ENCODE data around the gene NFIB.

Gene NFIB

DNA sequence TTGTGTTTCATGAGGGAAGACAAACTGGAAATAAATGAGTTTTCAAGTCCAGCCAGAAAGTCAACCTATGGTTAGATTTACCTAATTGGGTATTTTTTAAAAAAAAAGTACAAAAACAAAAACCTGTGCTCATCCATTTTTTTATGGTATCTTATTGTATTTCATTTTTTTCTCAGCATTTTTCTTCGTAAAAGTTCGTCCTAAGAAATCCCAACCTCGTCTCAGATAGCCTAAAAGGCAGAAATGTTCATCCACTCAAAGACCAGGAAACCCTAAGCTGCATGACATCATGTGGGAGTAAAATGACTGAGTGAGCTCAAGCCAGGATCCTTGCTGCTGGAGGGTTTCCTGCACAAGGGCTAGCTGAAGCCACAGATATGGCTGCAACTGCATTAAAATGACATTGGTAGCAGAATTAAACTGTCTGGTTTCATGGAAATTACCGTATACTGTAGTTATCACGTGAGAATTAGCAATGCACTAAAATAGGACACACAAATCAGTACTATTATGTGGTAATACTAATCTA is 70.4 kb downstream of the NFIB start:
- Mint-ChIP-seq H3K4me3 (no peak overlapping the region), H3K27ac (no peak overlapping the region)

DNA sequence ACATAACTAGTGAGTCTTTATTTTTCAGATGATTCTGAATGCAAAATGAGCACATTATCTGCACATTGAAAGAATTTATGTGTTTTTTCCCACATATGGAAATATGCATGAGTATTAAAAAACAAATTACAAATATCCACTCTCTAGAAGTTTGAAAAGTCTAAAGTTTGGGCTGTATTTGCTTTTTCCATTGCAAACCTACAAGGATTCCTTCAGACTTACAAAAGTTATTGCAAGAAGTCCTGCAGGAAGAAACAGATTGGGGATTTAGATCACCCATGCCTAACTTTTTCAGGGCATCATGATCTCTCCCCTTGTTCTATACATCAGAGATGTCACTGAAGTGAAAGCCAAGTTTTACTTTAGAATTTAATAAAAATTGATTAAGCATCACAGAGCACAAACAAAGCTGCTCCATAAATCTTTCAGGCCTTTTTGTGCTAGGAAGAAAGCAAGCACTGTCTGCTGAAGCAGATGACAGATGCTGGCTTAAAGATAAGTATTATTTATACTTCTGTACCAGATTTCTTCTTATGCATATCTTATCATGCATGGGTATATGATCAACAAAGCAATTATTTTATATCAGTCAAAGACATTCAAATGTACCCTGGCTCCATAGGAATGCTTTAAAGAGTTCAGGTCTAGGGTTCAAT is 71.7 kb downstream of the NFIB start:
- no peaks in the 10 kb centered on the region for H3K9me3 Mint-ChIP-seq
- no peaks in the 10 kb centered on the region for H3K27me3 Mint-ChIP-seq
- H3K4me1 Mint-ChIP-seq = no peaks in the 10 kb centered on the region
- no peak overlapping the region for H3K4me3 Mint-ChIP-seq
- ATAC-seq = no peak
- no peaks in the 10 kb centered on the region for H3K36me3 Mint-ChIP-seq
- H3K27ac Mint-ChIP-seq = no peak overlapping the region

More for the DNA sequence above, 70.4 kb downstream of the NFIB start:
- H3K4me1 Mint-ChIP-seq = no peaks in the 10 kb centered on the region
- H3K9me3 Mint-ChIP-seq = peaks cover 4% of the 10 kb centered on the region
- peaks cover 8% of the 10 kb centered on the region for H3K27me3 Mint-ChIP-seq
- no peak for ATAC-seq
- H3K36me3 Mint-ChIP-seq = no peaks in the 10 kb centered on the region

DNA sequence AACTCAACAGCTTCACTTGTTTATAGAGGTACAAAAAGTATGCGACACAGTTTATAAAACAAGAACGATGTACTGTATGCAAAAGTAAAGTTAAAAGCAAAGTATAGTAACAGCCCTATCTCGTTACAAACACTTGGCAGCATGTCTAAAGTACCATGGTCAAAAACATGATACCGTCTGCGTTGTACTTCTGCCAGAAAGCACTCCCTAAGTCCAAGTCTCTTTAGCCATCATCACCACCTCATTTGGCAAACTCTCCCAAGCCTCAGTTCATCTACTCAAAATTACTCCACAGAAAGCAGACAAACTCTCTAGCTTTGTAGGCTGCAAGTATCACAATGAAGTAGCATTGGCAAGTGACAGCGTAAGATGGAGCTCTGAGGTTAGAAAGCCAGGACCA is 73.4 kb downstream of the NFIB start:
- Mint-ChIP-seq H3K4me3 (no peak overlapping the region), H3K36me3 (no peaks in the 10 kb centered on the region), H3K4me1 (no peaks in the 10 kb centered on the region), H3K27ac (no peak overlapping the region), H3K27me3 (no peaks in the 10 kb centered on the region), H3K9me3 (no peaks in the 10 kb centered on the region)
- ATAC-seq = no peak

DNA sequence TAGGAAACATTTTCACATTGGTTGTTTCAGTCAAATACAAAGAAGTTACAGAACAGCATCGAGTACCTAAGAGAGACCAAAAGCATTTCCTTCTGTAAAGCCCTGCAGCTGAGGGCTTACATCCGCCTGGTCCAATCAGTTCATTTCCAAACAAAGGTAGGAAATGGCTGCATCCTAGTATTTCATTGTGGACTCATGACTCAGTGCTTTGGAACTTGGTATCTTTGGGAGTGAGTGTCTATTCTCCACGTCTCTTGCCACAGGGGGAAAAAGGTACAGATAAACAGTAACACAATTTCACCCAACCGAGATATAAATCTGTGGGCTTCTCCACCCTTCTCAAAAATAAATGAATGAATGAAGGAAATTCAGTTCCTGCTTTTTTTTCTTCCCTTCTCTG is 75.4 kb downstream of the NFIB start:
- Mint-ChIP-seq H3K36me3 (no peaks in the 10 kb centered on the region), H3K27ac (no peak overlapping the region), H3K4me3 (no peak overlapping the region), H3K27me3 (no peaks in the 10 kb centered on the region), H3K9me3 (no peaks in the 10 kb centered on the region), H3K4me1 (no peaks in the 10 kb centered on the region)
- ATAC-seq = no peak

DNA sequence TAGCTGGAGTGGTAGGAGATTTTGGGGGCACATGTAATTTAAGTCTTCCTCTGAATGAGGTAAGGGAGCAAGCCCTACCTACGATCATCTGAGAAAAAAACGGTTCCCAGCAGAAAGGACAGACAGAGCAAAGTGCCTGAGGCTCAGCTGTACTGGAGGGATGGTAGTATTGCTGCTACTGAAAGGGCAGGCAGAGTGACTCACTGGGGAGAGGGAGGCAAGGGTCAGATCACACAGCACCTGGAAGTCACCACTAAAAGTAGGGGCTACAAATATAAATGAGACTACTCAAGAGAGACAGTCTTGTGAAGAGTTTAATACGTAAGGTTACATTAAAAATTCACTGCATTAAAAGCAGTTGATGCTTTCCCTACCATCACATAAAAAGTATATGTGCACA is 75.9 kb downstream of the NFIB start:
- no peak for ATAC-seq
- Mint-ChIP-seq H3K36me3 (no peaks in the 10 kb centered on the region), H3K9me3 (no peaks in the 10 kb centered on the region)

DNA sequence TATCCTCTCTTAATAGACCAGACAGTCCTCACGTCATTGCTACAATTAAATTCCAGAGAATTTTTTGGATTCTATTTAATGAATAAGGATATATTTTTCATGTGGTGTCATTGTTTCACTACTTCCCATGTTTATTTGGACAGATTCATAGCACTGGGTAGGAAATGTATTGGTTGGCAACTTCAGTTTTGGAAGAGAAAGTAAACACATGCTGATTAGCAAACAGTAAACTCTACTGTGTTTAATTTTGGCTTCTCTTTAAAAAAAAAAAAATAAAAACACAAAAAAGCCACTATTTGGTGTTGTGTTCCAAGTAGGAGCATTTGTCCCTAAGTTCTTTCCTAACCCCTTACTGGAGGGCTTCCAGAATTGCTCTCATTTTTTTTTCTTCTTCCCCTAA is 77.3 kb downstream of the NFIB start:
- Mint-ChIP-seq H3K36me3 (no peaks in the 10 kb centered on the region), H3K4me3 (no peak overlapping the region)
- no peak for ATAC-seq

More for the DNA sequence above, 75.9 kb downstream of the NFIB start:
- no peak overlapping the region for H3K27ac Mint-ChIP-seq
- no peaks in the 10 kb centered on the region for H3K4me1 Mint-ChIP-seq
- H3K4me3 Mint-ChIP-seq = no peak overlapping the region
- no peaks in the 10 kb centered on the region for H3K27me3 Mint-ChIP-seq

DNA sequence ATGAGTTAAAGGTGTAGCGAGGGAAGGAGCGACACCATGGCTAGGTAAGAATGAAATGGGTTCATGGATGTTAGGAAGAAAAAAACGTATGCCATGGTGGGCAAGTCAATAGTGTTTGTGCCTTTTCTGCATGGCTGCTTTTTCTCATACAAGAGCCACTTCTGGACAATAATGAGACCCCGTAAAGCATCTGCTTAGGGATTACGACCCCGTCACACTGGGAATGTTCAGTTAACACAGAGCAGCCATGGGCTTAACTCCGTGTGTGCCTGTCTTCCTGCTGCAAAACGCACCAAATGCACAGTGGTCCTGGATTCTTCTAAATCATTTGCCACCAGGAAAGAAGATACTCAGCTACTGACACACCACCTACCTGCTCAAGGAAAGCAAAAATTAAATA is 81.8 kb downstream of the NFIB start:
- no peaks in the 10 kb centered on the region for H3K4me1 Mint-ChIP-seq
- no peaks in the 10 kb centered on the region for H3K27me3 Mint-ChIP-seq
- no peak overlapping the region for H3K27ac Mint-ChIP-seq
- no peaks in the 10 kb centered on the region for H3K36me3 Mint-ChIP-seq
- H3K4me3 Mint-ChIP-seq = no peak overlapping the region
- H3K9me3 Mint-ChIP-seq = no peaks in the 10 kb centered on the region
- no peak for ATAC-seq

More for the DNA sequence above, 77.3 kb downstream of the NFIB start:
- Mint-ChIP-seq H3K9me3 (no peaks in the 10 kb centered on the region), H3K27me3 (no peaks in the 10 kb centered on the region), H3K4me1 (no peaks in the 10 kb centered on the region), H3K27ac (no peak overlapping the region)

DNA sequence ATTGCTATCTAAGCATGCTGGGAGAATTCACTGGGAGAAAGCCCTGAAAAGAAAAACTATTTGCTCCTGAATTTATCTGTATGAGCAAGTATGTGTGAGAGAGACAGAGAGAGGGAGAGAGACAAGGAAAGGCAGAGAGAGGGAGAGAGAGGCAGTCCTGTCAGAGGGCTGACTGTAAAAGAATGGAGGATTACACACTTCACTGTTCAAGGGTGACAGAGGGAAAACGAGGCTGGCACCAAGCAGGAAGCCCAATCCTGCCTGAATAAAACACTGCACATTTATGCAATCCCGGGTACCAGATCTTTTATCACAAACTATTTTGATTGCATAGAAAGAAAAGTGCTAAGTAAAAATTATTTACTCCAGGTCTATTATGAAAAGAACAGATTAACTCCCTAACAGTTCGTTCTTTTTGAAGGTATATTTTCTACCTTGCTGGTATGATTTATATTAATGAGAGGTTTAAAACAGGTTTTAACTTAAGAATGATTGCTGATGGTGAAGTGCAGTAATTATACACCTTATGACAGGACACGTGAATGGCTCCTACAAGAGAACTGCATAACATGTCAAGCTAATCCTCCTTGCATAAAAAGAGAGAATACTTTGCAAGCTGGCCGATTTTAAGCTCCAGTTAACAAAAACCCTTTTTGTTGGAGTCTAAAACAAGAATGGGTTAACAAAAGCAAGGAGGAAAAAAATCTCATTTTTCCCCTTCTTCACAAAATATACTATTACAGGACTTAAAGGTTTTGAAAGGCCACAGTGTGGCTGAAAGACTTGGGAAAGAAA is 82.5 kb downstream of the NFIB start:
- H3K9me3 Mint-ChIP-seq = no peaks in the 10 kb centered on the region
- H3K36me3 Mint-ChIP-seq = no peaks in the 10 kb centered on the region
- no peak overlapping the region for H3K4me3 Mint-ChIP-seq
- H3K27me3 Mint-ChIP-seq = no peaks in the 10 kb centered on the region
- H3K4me1 Mint-ChIP-seq = no peaks in the 10 kb centered on the region
- H3K27ac Mint-ChIP-seq = no peak overlapping the region
- ATAC-seq = no peak

DNA sequence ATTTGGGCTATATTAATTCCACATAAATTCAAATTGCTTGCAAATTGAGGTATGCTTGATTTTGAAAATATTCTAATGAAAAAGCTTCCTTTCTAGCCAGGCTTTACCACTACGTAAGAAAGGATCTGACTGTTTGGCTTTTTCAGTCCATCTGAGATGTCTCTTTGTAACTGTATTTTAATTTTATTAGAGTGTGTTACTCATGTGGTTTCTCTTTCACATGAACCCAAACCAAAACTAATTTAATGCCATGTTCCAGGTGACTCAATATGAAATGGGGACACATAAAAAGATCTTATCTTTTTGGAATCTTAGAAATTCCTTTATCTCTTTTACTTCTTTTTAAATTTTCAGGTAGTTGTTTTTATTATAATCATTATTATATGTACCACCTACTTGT is 85.3 kb downstream of the NFIB start:
- no peak for ATAC-seq

DNA sequence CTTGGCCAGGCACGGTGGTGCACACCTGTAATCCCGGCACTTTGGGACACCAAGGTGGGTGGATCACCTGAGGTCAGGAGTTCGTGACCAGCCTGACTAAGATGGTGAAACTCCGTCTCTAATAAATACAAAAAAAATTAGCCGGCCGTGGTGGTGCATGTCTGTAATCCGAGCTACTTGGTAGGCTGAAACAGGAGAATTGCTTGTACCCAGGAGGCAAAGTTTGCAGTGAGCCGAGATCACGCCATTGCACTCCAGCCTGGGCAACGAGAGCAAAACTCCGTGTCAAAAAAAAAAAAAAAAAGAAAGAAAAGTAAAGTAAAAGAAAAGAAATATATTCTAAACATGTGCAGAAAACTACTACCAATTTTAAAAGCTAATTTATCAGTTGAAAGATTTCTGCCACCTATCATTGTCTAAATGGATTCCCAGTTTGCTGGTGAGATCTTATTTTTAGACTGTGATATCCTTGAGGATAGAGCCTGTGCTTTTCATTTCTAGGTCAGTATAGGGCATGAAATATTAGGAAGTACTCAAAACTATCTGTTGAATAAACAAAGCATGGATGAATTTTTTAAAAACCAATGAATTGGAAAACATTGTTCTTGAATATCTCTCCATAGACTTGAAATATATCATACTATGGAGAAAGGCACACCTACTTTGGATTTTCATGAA is 86.9 kb downstream of the NFIB start:
- no peak for ATAC-seq
- Mint-ChIP-seq H3K9me3 (no peaks in the 10 kb centered on the region), H3K4me1 (no peaks in the 10 kb centered on the region), H3K27ac (no peak overlapping the region), H3K36me3 (no peaks in the 10 kb centered on the region), H3K27me3 (no peaks in the 10 kb centered on the region), H3K4me3 (no peak overlapping the region)

More for the DNA sequence above, 85.3 kb downstream of the NFIB start:
- no peaks in the 10 kb centered on the region for H3K9me3 Mint-ChIP-seq
- no peaks in the 10 kb centered on the region for H3K27me3 Mint-ChIP-seq
- no peaks in the 10 kb centered on the region for H3K36me3 Mint-ChIP-seq
- H3K4me3 Mint-ChIP-seq = no peak overlapping the region
- no peak overlapping the region for H3K27ac Mint-ChIP-seq
- no peaks in the 10 kb centered on the region for H3K4me1 Mint-ChIP-seq

DNA sequence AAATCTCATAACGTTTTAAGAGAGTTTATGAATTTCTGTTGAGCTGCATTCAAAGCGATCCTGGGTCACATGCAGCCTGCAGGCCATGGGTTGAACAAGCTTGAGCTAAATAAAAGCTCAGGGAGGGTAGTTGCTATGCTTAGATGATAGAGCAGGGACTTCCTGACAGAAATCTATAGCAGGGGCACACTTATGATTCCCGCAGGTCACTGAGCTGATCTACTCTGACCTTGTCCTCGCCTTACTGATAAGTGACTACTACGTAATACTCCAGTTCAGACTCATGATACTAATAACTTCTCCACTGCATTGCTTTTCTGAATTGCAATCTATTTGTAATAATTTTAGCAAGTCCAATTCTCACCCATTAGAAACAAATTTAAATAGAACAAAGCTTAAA is 90.9 kb downstream of the NFIB start:
- H3K36me3 Mint-ChIP-seq = no peaks in the 10 kb centered on the region
- ATAC-seq = no peak
- no peaks in the 10 kb centered on the region for H3K4me1 Mint-ChIP-seq
- H3K27me3 Mint-ChIP-seq = no peaks in the 10 kb centered on the region
- no peaks in the 10 kb centered on the region for H3K9me3 Mint-ChIP-seq
- H3K27ac Mint-ChIP-seq = no peak overlapping the region
- H3K4me3 Mint-ChIP-seq = no peak overlapping the region

DNA sequence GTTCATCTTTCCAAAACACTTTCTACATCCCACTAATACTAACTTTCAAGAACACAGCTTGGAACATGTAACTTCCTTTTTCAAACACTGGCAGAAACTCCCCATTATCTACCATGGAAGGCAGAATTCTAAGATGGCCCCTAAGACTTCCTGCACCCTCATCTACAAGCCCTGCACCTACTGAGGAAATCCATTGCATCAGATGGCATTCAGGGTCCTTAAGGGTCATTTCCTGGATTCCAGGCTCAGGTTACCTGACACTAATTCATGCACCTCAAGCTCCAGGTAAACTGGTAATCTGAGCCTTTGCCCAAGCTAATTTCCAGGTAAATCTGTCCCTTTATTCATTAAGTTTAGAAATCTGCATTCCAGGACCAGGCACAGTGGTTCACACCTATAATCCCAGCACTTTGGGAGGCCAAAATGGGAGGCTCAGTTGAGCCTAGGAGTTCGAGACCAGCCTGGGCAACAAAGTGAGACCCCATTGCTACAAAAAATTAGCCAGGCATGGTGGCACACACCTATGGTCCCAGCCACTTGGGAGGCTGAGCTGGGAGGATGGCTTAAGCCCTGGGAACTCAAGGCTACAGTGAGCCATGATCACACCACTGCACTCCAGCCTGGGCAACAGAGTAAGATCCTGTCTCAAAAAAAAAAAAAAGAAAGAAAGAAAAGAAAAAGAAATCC is 91.6 kb downstream of the NFIB start:
- no peaks in the 10 kb centered on the region for H3K27me3 Mint-ChIP-seq
- no peaks in the 10 kb centered on the region for H3K4me1 Mint-ChIP-seq
- no peak overlapping the region for H3K27ac Mint-ChIP-seq
- H3K9me3 Mint-ChIP-seq = no peaks in the 10 kb centered on the region
- ATAC-seq = no peak
- H3K4me3 Mint-ChIP-seq = no peak overlapping the region
- no peaks in the 10 kb centered on the region for H3K36me3 Mint-ChIP-seq

DNA sequence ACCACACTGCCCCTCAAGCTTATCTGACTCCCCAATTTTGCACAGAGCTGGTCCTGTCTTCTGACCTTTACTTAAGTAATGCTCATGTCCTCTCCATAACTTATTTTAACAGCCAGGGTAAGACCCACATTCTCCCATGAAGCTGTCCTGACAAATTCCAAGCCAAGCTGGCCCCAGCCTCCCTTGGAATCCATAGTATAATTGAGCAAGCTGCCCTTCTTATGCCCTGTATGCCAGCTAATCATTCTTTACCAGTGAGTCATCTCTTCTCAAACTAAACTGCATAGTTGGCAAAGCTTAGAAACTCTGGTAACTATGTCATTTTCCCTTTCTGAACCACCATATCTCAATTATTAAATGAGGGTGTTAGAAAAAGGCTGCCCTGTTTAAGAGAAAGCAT is 92.4 kb downstream of the NFIB start:
- Mint-ChIP-seq H3K4me3 (no peak overlapping the region), H3K9me3 (no peaks in the 10 kb centered on the region), H3K36me3 (no peaks in the 10 kb centered on the region), H3K27me3 (no peaks in the 10 kb centered on the region), H3K4me1 (no peaks in the 10 kb centered on the region), H3K27ac (no peak overlapping the region)
- no peak for ATAC-seq

DNA sequence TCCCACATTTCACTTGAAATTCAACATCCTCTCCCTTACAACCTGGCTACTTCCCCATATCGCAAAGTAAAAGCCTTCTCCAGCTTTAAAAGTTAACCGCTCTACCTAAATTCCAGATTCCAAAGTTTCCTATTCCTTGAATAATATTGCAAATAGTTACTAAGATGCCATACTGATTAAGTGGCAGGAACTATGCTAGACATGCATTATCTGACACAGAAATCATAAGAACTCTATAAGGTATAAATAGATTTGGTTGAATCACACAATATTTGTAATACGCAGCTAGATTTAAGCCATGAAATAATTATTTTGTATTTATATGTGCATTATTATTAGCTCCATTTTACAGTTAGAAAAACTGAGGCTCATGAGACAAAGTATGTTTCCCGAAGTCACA is 92.8 kb downstream of the NFIB start:
- Mint-ChIP-seq H3K9me3 (no peaks in the 10 kb centered on the region), H3K4me3 (no peak overlapping the region), H3K36me3 (no peaks in the 10 kb centered on the region), H3K27ac (no peak overlapping the region), H3K4me1 (no peaks in the 10 kb centered on the region), H3K27me3 (no peaks in the 10 kb centered on the region)
- no peak for ATAC-seq

DNA sequence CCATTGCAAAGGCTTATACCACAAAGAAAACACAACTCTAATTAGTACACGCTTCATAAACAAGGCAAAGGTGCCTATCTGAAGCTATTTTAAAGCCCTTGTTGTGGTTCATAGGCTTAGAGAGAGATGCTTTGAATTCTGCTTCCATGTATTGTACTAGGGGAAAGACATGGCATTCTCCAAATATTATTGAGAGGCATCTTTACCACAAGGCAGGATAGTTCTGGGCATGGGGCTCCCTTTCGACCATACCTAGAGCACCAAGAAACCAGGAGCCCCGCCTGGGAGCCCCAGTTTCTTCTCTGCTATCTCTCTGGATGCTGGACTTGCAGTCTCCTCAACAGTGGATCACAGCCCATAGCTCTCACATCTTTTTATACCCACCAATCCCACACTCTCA is 93.7 kb downstream of the NFIB start:
- no peaks in the 10 kb centered on the region for H3K4me1 Mint-ChIP-seq
- H3K27me3 Mint-ChIP-seq = no peaks in the 10 kb centered on the region
- H3K36me3 Mint-ChIP-seq = no peaks in the 10 kb centered on the region
- no peak overlapping the region for H3K27ac Mint-ChIP-seq
- no peak overlapping the region for H3K4me3 Mint-ChIP-seq
- H3K9me3 Mint-ChIP-seq = no peaks in the 10 kb centered on the region
- ATAC-seq = no peak
